HEK293T (cell line): ENCODE data around the gene HDAC11.

ENCODE experiments used
- BHLHE40 ChIP-seq: fragments of 450-650 bp; IDR thresholded peaks from 2 replicates; pipeline ENCODE4 v1.6.1; 2016; ENCODE audit warnings: mild to moderate bottlenecking, moderate library complexity, borderline replicate concordance
- ELF4 ChIP-seq: fragments of 450-650 bp; IDR thresholded peaks from 2 replicates; pipeline ENCODE4 v1.6.1; 2017; ENCODE audit warnings: antibody characterized with exemption
- FOXA1 ChIP-seq: fragments of 450-650 bp; IDR thresholded peaks from 2 replicates; pipeline ENCODE4 v1.6.1; 2016; ENCODE audit warnings: mild to moderate bottlenecking
- FOXM1 ChIP-seq: fragments of 450-650 bp; IDR thresholded peaks from 2 replicates; pipeline ENCODE4 v1.6.1; 2017; ENCODE audit warnings: mild to moderate bottlenecking, borderline replicate concordance
- L3MBTL2 ChIP-seq: fragments of 450-650 bp; conservative IDR thresholded peaks from 2 replicates; pipeline ENCODE4 v1.6.1; 2016; ENCODE audit warnings: mild to moderate bottlenecking
- LEF1 ChIP-seq: fragments of 450-650 bp; IDR thresholded peaks from 2 replicates; pipeline ENCODE4 v1.6.1; 2017; ENCODE audit warnings: mild to moderate bottlenecking, borderline replicate concordance
- NFRKB ChIP-seq: fragments of 450-650 bp; IDR thresholded peaks from 2 replicates; pipeline ENCODE4 v1.6.1; 2016; ENCODE audit warnings: mild to moderate bottlenecking, moderate library complexity
- SP1 ChIP-seq: fragments of 450-650 bp; IDR thresholded peaks from 2 replicates; pipeline ENCODE4 v1.6.1; 2017
- TARDBP ChIP-seq: fragments of 450-650 bp; IDR thresholded peaks from 2 replicates; pipeline ENCODE4 v1.6.1; 2016
- TF ChIP-seq, protein P1 (sequence below): fragments of 450-650 bp; IDR thresholded peaks from 2 replicates; pipeline ENCODE4 v1.6.1; 2016

DNA sequence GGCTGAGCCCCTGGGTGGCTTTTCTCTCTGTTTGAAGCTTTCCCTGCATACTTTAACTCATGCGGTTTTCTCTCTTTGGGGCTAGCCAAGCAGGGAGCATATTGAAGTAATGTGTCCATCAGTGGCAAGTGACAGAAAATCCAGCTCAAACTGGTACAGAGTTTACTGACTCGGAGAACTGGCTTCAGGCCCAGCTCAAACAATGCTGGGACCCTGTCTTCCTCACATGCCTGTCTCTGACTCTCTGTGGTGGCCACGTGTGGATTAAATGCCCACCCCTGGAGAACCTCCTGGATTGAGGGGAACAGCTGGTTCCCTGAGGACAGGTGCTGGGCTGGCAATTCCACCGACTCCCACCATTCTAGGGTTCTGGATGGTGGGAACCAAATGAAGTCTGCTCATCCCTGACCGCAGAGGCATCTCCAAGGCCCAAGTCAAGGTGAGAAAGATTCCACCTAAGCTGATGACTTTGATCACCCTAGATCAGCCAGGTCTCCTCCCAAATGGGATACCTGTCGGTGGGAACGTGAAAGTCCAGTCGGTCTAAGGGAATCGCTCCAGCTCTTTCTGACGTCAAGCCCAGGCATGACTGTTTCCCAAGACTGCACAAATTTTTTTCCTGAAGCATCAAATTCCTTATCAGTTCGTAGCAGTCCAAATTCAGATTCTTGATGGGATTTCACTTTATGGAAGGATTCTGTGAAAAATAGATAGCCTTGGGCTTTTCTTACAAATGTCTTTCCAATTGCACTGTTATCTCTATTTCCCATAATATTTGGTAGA is 16.3 kb upstream of the HDAC11 start:
- TF ChIP-seq TARDBP (no peak), LEF1 (no peak), SP1 (no peak), FOXA1 (no peak), ELF4 (no peak), BHLHE40 (no peak), L3MBTL2 (no peak), FOXM1 (no peak), NFRKB (no peak)
- TF ChIP-seq, protein P1, sequence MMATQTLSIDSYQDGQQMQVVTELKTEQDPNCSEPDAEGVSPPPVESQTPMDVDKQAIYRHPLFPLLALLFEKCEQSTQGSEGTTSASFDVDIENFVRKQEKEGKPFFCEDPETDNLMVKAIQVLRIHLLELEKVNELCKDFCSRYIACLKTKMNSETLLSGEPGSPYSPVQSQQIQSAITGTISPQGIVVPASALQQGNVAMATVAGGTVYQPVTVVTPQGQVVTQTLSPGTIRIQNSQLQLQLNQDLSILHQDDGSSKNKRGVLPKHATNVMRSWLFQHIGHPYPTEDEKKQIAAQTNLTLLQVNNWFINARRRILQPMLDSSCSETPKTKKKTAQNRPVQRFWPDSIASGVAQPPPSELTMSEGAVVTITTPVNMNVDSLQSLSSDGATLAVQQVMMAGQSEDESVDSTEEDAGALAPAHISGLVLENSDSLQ = no peak
